Measurements from ENCODE around the gene PPP3CB.

- TF ChIP-seq CTCF (IDR thresholded peaks at IDR 0.05) = no peak
- no peak for TF ChIP-seq POLR2A (IDR thresholded peaks at IDR 0.05)
Measured at GRCh38 chr10:73494877-73495225, 973 bp downstream of the PPP3CB start.

All from adrenal gland (tissue), 5 donors.